Gastrocnemius medialis (tissue), 4 donors: ENCODE measurements around the gene NOXO1.

Experiments
- CTCF ChIP-seq, 5 experiments: fragments of 450-650 bp in 3 of 5; fragments of 200-600 bp in 2 of 5; sonication (generic) in 2 of 5; IDR thresholded peaks in 4 of 5; conservative IDR thresholded peaks in 1 of 5; 1 replicate in 4 of 5; 2 replicates in 1 of 5; pipeline ENCODE4 v1.5.1; 2016 to 2019; ENCODE audit warnings: antibody characterized with exemption in 5 of 5, mild to moderate bottlenecking in 3 of 5, moderate library complexity in 3 of 5
- POLR2A ChIP-seq, 2 donors: fragments of 450-650 bp; IDR thresholded peaks; one replicate each; pipeline ENCODE4 v1.6.1; 2017; ENCODE audit warnings: antibody characterized with exemption in 2 of 2, mild to moderate bottlenecking in 2 of 2, moderate library complexity in 2 of 2

GRCh38 chr16:2001035-2001434 lies 19.8 kb upstream of the NOXO1 start:
- TF ChIP-seq CTCF (IDR thresholded peaks at IDR 0.05 in 4 of 5, conservative IDR thresholded peaks at IDR 0.05 in 1 of 5) (no peak), POLR2A (IDR thresholded peaks at IDR 0.05) (no peak)
